Right renal pelvis (tissue), 4 donors: Measurements from ENCODE around the gene NUBPL. TPM values are rescaled to one million over a fixed set of nuclear protein-coding genes. Genes with fewer than 3 reads are reported as not detected.

Source experiments
- DNase-seq, 4 donors: peaks; one replicate each; pipeline ENCODE4 v3.0.0-alpha.2; 2013; ENCODE audit warnings: low read depth in 4 of 4, low spot score in 3 of 4, missing footprints in 1 of 4
- polyA plus RNA-seq, 4 donors: library from polyadenylated mRNA; unstranded; fragments of 120-200 nt; gene quantifications; one replicate each; pipeline ENCODE4 v1.2.1, GENCODE V29; 2013; ENCODE audit not compliant: insufficient read length in 4 of 4

The NUBPL gene
- polyA plus RNA-seq, 4 donors: 15.1 to 19.7 (median 17.4) TPM

DNA sequence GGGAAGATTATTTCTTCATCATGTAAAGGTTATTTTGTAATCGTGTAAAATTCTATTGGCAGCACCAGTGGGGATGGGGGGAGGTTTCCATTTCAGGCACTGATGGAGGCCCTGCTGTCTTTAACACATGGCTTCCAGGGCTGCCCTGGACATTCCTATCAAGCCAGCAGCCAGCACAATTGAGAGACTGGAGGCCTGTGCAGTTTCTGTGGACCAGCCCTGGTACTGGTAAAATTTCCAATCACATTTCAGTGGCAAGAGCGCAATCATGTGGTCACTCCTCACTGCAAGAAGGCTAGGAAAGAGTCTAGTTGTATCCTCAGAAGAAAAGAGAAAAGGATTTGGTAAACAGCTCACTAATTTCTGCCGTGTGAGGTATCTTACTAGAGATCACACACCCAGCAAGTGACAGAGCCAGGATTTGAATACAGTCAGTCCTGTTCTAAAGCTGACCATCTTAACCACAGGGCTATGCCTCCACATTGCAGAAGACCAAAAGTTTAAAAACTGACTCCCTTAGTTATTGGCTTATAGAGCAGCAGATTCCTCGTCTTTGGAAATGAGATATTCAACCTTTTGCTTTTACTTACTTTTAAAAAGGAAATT is 336.5 kb downstream of the NUBPL start:
- no peak for DNase-seq

DNA sequence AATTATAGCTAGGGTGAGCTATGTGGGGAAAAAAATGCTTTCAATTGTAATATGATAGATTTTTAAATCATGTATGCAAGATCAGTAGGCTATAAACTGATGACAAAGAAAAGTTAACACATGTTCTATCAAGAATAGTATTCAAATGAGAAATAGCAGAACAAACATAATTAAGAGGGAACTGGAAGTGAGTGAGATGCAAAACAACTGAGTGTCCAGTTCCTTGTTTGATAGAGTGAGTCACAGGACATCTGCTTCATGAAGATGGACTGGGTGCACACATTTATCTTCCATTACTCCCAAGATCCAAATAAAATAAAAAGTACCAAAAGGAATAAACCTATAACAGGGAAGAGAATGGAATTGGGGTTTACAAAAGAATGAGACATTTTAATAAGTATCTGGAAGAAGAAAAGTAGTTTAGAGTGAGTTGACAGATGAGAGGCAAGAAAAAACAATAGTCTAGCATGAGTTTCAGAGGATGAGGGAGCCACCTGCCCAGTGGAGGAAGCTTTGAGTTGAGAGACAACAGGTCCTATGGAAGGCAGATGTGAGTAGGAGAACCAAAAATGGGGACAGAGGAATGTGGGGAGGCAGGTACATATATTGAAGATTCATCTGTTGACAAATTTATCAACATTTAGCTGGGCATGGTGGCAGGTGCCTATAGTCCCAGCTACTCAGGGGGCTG is 337.8 kb downstream of the NUBPL start:
- no peak for DNase-seq

DNA sequence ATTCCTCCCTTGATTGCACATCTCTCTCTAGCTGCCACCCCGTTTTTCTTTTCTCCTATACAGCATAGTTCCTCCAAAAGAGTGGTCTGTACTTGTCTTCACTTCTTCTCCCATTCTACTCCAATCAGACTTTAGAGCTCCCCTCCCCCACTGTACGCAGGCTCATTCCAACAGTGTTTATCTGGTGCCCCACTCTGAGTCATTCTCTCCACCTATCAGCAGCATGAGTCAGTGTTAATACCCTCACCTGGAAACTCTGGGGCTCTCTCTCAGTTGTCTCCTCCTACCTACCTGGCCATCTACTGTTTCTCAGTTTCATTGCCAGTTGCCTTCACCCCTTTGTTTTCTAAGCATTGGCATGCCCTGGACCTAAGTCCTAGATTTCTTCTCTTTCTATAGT is 340.8 kb downstream of the NUBPL start:
- no peak for DNase-seq

DNA sequence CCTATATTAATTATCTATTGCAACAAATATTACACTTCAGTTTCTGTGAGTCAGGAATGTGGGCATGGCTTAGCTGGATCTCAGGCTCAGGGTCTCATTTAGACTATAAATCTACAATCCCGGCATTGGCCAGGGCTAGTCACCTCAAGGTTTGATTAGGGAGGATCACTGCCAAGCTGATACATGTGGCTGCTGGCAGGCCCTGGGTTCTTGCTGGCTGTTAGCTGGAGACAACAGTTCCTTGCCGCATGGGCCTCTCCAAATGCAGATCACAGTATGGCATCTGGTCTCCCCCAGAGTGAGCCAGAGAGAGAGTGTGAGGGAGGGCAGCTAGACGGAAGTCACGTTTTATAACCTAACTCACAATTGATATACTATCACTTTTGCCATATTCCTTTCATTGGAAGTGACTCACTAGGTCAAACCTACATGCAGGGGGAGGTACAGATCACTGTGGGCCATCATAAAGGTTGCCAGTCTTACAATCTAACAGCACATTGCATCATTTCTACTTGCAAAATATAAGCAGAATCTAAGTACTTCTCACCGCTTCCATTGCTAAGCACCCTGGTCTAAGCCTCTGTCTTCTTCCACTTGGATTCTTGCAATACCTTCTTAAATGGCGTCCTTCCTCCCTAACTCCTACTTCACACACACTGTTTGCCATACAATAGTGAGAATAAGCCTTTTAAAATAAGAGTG is 341.9 kb downstream of the NUBPL start:
- DNase-seq: no peak

DNA sequence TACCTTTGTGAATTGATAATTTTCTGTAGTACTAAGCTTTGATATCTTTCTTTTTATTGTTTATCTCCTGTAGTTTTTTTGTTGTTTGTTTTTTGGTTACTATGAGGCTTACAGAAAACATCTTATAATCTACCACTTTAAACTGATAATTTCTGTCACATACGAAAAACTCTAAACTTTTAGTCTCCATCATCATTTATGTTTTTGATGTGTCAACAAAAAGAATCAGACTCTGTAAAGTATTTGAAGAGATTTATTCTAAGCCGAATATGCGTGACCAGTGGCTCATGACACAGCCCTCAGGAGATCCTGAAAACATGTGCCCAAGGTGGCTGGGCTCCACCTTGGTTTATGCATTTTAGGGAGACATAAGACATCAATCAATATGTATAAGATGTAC is 348.8 kb downstream of the NUBPL start:
- DNase-seq: no peak

Other genes starting within 250 kb of the NUBPL start
- gene HEATR5A, start 140.9 kb upstream of the NUBPL start, polyA plus RNA-seq: 10 to 100 TPM; 15.7 to 21.4 (median 20.0) TPM
- 10 to 100 TPM; 17.4 to 20.7 (median 19.6) TPM for gene DTD2, start 103.9 kb upstream of the NUBPL start, polyA plus RNA-seq
- gene GPR33, start 73.4 kb upstream of the NUBPL start, polyA plus RNA-seq: not detected